Right hindlimb (tissue), 1 donor: Measurements from ENCODE around the gene GPR157.

ENCODE experiments used
- DNase-seq: peaks from one replicate; pipeline ENCODE4 v3.0.0-alpha.2; 2018

The GPR157 gene

GRCh38 chr1:9059891-9060744 is 68.8 kb downstream of the GPR157 start:
- DNase-seq, result no peak

GRCh38 chr1:9058465-9058864 is 70.4 kb downstream of the GPR157 start:
- DNase-seq, result no peak

- DNase-seq, result no peak
Measured at GRCh38 chr1:9057851-9058250, 71.1 kb downstream of the GPR157 start.

GRCh38 chr1:9052272-9053049 is 76.4 kb downstream of the GPR157 start:
- DNase-seq, result no peak

GRCh38 chr1:9051379-9051778 is 77.5 kb downstream of the GPR157 start:
- DNase-seq, result no peak

- no peak for DNase-seq
Measured at GRCh38 chr1:9050803-9051202, 78.1 kb downstream of the GPR157 start.
